GM20000 (cell line): Measurements from ENCODE around the gene CYTIP.

Experiments used
- DNase-seq: peaks from one replicate; pipeline ENCODE4 v3.0.0; 2012; ENCODE audit warnings: low spot score
- CTCF ChIP-seq: IDR thresholded peaks from 2 replicates; pipeline ENCODE4 v1.5.1; 2012; ENCODE audit warnings: mild to moderate bottlenecking, control low read depth; ENCODE audit errors: extremely low read depth, missing control alignments

The CYTIP gene

DNA sequence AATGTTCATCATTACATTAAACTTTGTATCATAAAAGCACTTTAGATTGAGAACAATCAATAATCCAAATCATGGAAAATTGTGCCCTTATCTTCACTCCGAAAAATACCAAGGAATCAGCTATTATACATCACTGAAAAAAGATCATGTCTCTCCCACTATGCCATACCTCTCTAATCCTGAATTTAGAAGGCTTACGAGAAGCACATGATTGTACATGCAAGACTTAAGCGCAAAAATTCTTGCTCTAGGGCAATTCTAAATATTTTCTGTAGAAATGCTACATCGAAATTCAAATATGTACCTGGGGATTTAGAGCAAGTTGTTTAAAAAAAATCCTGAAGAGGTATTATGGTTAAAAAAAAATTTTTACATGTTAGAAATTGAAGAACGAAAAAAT, 1.3 kb downstream of the CYTIP start:
- no peak for TF ChIP-seq CTCF
- no peak for DNase-seq

DNA sequence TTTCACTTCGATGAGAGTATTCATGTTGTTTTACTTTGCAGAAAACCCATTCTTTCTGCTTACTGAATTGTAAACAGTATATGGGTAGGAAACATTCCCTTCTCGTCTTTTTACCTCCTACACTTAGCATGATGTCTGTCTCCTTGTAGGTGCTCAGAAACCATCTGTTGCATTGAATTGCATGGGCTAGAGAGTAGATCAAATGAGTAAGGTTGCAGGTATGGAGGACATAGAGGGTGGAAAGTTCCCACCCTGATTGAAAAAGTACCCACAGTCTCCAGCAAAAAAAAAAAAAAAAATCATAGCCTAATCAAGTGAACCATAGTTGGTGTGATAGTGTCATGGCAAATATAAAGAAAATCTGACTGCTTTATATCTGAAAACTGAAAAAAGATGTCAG, 1.7 kb downstream of the CYTIP start:
- no peak for TF ChIP-seq CTCF
- no peak for DNase-seq

DNA sequence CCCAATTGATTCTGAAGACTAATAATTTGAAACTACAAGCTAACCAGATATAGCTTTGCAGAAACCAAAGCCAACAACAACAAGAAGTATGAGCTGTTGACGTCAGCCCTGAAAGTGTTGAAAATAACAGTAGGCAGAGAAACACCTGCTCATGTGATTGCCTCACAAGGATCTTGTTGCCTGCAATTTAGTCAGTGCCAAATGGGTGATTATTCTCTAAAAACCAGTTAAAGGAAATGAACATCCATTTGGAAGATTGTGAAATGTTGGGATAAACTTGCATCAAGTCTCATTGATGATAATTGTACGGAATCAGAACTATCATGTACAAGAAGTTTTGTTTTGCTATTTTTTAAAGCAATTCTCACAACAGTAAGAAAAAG, 2.8 kb downstream of the CYTIP start:
- peak; percentile 45 for DNase-seq
- no peak for TF ChIP-seq CTCF

DNA sequence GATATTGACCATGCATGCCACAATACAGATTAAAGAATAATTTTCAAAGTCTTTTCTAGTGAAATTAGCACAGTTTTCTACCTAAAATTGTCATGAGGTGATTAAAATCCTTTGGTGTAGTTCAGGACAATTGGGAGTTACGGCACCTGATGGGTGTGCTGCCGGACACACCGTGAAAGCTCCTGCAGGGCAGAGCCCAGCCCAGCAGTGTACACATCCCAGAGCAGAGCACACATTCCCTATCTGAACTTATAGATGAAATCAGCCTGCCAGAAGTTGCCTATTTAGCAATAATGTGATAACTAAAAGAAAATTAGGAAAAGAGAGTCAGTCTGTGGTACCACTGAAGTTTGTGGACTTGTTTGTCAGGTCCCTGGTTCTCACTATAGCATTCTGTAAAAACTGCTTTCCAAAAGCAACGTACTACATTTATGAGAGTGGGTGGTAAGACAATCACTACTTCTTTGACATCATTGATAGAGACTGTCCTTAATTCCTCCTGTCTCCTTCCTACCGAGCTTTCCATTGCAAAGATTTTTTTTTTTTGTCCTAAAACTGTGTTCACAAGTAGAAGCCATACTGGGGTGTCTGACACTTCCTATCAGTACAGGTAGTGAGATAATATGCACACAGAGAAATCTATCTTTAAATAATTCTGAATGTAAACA, 3.4 kb downstream of the CYTIP start:
- no peak for TF ChIP-seq CTCF
- no peak for DNase-seq

- peak; percentile 20 for DNase-seq
- no peak for TF ChIP-seq CTCF
Measured at GRCh38 chr2:157439824-157440186, 4.1 kb downstream of the CYTIP start.

GRCh38 chr2:157438863-157439823, 4.7 kb downstream of the CYTIP start:
- no peak for DNase-seq
- TF ChIP-seq CTCF, result no peak

GRCh38 chr2:157433394-157433793, 10.5 kb downstream of the CYTIP start:
- no peak for TF ChIP-seq CTCF
- DNase-seq, result no peak
